Suppressor macrophage treated with lipopolysaccharide for 4 hours (primary cell): ENCODE measurements around the gene TENT5A.

Experiments used
- DNase-seq: peaks from one replicate; pipeline ENCODE4 v3.0.0-alpha.2; 2020

TENT5A gene

GRCh38 chr6:81770381-81770780 lies 17.9 kb upstream of the TENT5A start:
- peak; percentile 66 for DNase-seq

GRCh38 chr6:81769824-81770223 lies 17.3 kb upstream of the TENT5A start:
- DNase-seq, result no peak

GRCh38 chr6:81768150-81768942 lies 15.9 kb upstream of the TENT5A start:
- DNase-seq, result no peak

GRCh38 chr6:81767163-81767891 lies 14.8 kb upstream of the TENT5A start:
- peak; percentile 37 for DNase-seq

GRCh38 chr6:81766482-81767069 lies 14.1 kb upstream of the TENT5A start:
- peak; percentile 60 for DNase-seq

GRCh38 chr6:81764531-81764930 lies 12.1 kb upstream of the TENT5A start:
- DNase-seq, result no peak

GRCh38 chr6:81763968-81764367 lies 11.5 kb upstream of the TENT5A start:
- DNase-seq, result no peak

GRCh38 chr6:81763051-81763450 lies 10.6 kb upstream of the TENT5A start:
- no peak for DNase-seq

GRCh38 chr6:81762606-81763005 lies 10.1 kb upstream of the TENT5A start:
- peak; percentile 34 for DNase-seq

GRCh38 chr6:81762132-81762531 lies 9.7 kb upstream of the TENT5A start:
- no peak for DNase-seq

- no peak for DNase-seq
Measured at GRCh38 chr6:81761197-81761596, 8.7 kb upstream of the TENT5A start.

GRCh38 chr6:81759782-81760181 lies 7.3 kb upstream of the TENT5A start:
- DNase-seq, result no peak

- peak; percentile 38 for DNase-seq
Measured at GRCh38 chr6:81758221-81758620, 5.7 kb upstream of the TENT5A start.

GRCh38 chr6:81756690-81757089 lies 4.2 kb upstream of the TENT5A start:
- DNase-seq, result no peak

- DNase-seq, result no peak
Measured at GRCh38 chr6:81755551-81755950, 3.1 kb upstream of the TENT5A start.

GRCh38 chr6:81754906-81755305 lies 2.4 kb upstream of the TENT5A start:
- DNase-seq, result no peak

- DNase-seq, result peak; percentile 93
Measured at GRCh38 chr6:81753711-81754577, 1.5 kb upstream of the TENT5A start.

GRCh38 chr6:81752921-81753710 lies 635 bp upstream of the TENT5A start:
- DNase-seq, result peak; percentile 99

GRCh38 chr6:81751388-81752083 lies 945 bp downstream of the TENT5A start:
- DNase-seq, result peak; percentile 57

GRCh38 chr6:81750681-81751387 lies 1.6 kb downstream of the TENT5A start:
- DNase-seq, result peak; percentile 33

- peak; percentile 41 for DNase-seq
Measured at GRCh38 chr6:81750200-81750599, 2.3 kb downstream of the TENT5A start.
